Measurements from ENCODE around the gene TLK2. TPM values are rescaled to one million over a fixed set of nuclear protein-coding genes. Genes with fewer than 3 reads are reported as not detected.

Gene TLK2
- total RNA-seq, 6 experiments from 2014 or later = 29.0 to 40.9 (median 38.6) TPM

- Mint-ChIP-seq H3K36me3 (ENCODE audit: low read depth) (peaks cover 39% of the 10 kb centered on the region), H3K4me3 (peak overlapping the region; percentile 99), H3K9me3 (no peaks in the 10 kb centered on the region), H3K27me3 (ENCODE audit: insufficient read depth) (peaks cover 9% of the 10 kb centered on the region), H3K27ac (peak overlapping the region; percentile 96), H3K4me1 (ENCODE audit: low read depth) (peaks cover 69% of the 10 kb centered on the region)
- TF ChIP-seq, protein P1, sequence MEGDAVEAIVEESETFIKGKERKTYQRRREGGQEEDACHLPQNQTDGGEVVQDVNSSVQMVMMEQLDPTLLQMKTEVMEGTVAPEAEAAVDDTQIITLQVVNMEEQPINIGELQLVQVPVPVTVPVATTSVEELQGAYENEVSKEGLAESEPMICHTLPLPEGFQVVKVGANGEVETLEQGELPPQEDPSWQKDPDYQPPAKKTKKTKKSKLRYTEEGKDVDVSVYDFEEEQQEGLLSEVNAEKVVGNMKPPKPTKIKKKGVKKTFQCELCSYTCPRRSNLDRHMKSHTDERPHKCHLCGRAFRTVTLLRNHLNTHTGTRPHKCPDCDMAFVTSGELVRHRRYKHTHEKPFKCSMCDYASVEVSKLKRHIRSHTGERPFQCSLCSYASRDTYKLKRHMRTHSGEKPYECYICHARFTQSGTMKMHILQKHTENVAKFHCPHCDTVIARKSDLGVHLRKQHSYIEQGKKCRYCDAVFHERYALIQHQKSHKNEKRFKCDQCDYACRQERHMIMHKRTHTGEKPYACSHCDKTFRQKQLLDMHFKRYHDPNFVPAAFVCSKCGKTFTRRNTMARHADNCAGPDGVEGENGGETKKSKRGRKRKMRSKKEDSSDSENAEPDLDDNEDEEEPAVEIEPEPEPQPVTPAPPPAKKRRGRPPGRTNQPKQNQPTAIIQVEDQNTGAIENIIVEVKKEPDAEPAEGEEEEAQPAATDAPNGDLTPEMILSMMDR (IDR thresholded peaks at IDR 0.05) = no peak
- no peak for DNase-seq
These were observed 151.9 kb downstream of the TLK2 start for GRCh38 chr17:62630365-62631085.

DNA sequence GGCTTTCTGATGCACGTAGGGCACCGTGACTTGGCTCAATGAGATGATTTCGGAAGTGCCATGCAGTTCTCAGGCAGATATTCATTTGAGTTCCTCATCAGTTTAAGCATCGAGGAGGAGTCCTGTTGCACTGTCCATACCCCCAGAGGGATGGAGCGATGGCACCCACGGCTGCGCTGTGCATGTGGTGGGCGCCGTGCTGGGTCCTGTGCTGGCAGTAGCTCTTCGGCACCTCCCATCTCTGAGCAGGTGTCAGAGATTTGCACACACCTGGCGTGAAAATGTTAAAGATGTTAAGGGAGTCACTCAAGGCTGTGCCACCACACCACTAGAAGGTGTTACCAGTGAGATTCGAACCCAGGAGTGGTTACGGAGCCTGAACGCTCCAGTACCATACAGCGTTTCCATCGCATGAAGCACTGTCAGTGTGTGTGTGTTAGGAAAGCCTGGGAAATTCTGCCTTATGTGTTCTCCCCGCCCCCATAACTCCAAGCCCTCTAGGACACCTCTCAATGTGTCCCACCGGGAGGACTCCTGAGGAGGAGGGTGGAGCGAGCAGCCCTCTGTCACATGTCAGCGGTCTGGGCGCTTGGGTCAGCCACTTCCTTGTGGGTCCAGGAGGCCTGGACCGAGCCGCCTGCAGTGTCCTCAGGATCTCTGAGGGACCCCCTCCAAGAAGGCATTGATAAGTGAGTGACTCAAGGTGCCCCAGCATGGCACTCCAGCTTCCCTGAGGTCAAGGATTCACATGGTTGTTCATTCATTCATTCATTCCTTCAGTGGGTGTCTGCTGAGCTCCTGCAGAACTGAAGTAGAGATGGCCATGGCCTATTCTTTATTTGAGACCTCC is 152.7 kb downstream of the TLK2 start:
- Mint-ChIP-seq H3K4me3 (peak overlapping the region; percentile 99), H3K9me3 (no peaks in the 10 kb centered on the region), H3K4me1 (ENCODE audit: low read depth) (peaks cover 61% of the 10 kb centered on the region), H3K36me3 (ENCODE audit: low read depth) (peaks cover 37% of the 10 kb centered on the region), H3K27ac (peak overlapping the region; percentile 96), H3K27me3 (ENCODE audit: insufficient read depth) (peaks cover 9% of the 10 kb centered on the region)
- TF ChIP-seq, protein P1 (IDR thresholded peaks at IDR 0.05) = no peak
- DNase-seq = no peak

- Mint-ChIP-seq H3K27ac (peak overlapping the region; percentile 70), H3K36me3 (ENCODE audit: low read depth) (peaks cover 33% of the 10 kb centered on the region), H3K4me1 (ENCODE audit: low read depth) (peaks cover 56% of the 10 kb centered on the region), H3K9me3 (no peaks in the 10 kb centered on the region), H3K27me3 (ENCODE audit: insufficient read depth) (peaks cover 8% of the 10 kb centered on the region), H3K4me3 (peak overlapping the region; percentile 36; the same call in 1 of the 2 replicates)
- DNase-seq = no peak
- TF ChIP-seq, protein P1 (IDR thresholded peaks at IDR 0.05) = no peak
These were observed 153.6 kb downstream of the TLK2 start for GRCh38 chr17:62631936-62632924.

- Mint-ChIP-seq H3K27ac (no peak overlapping the region; the same call in 1 of the 2 replicates), H3K9me3 (no peaks in the 10 kb centered on the region), H3K4me3 (no peak overlapping the region), H3K27me3 (ENCODE audit: insufficient read depth) (no peaks in the 10 kb centered on the region), H3K4me1 (ENCODE audit: low read depth) (peaks cover 41% of the 10 kb centered on the region), H3K36me3 (ENCODE audit: low read depth) (peaks cover 19% of the 10 kb centered on the region)
- DNase-seq = no peak
- TF ChIP-seq, protein P1 (IDR thresholded peaks at IDR 0.05) = no peak
These were observed 159.2 kb downstream of the TLK2 start for GRCh38 chr17:62637809-62638208.

- TF ChIP-seq, protein P1 (IDR thresholded peaks at IDR 0.05) = no peak
- peaks cover 22% of the 10 kb centered on the region for H3K36me3 Mint-ChIP-seq (ENCODE audit: low read depth)
- H3K27me3 Mint-ChIP-seq (ENCODE audit: insufficient read depth) = no peaks in the 10 kb centered on the region; the same call in 1 of the 2 replicates
- H3K4me1 Mint-ChIP-seq (ENCODE audit: low read depth) = peaks cover 21% of the 10 kb centered on the region
- H3K4me3 Mint-ChIP-seq = no peak overlapping the region
- H3K27ac Mint-ChIP-seq = no peak overlapping the region; the same call in 1 of the 2 replicates
- no peak for DNase-seq
- H3K9me3 Mint-ChIP-seq = no peaks in the 10 kb centered on the region
These were observed 162.5 kb downstream of the TLK2 start for GRCh38 chr17:62641153-62641552.
